SK-N-SH treated with all-trans-retinoic acid at 6 μM for 48 hours (cell line): ENCODE data around the gene CNTN1.
"Not testable (repeated sequence)": the region's sequence is repeated elsewhere in the genome, so short reads cannot be mapped to it uniquely, and the experiment has no call there.

Experiments used
- ATAC-seq: fragments of 200-7000 bp; cut with Tn5 transposase; 3 replicates; pipeline ENCODE4 v1.9.1; 2020; ENCODE audit warnings: mild to moderate bottlenecking, moderate library complexity
- CSDC2 ChIP-seq: fragments of 250-450 bp; sonication (Bioruptor Pico); IDR thresholded peaks from 2 replicates; pipeline ENCODE4 v1.5.0; 2020; ENCODE audit warnings: mild to moderate bottlenecking, moderate library complexity
- ESRRG ChIP-seq: fragments of 250-450 bp; sonication (Bioruptor Pico); IDR thresholded peaks from 2 replicates; pipeline ENCODE4 v1.6.1; 2021; ENCODE audit warnings: mild to moderate bottlenecking
- GLIS3 ChIP-seq: fragments of 250-450 bp; sonication (Bioruptor Pico); IDR thresholded peaks from 2 replicates; pipeline ENCODE4 v1.5.0; 2020; ENCODE audit warnings: mild to moderate bottlenecking, moderate library complexity
- ISL1 ChIP-seq: fragments of 250-450 bp; sonication (Bioruptor Pico); IDR thresholded peaks from 2 replicates; pipeline ENCODE4 v2.1.2; 2022; ENCODE audit warnings: mild to moderate bottlenecking, moderate library complexity
- OSR1 ChIP-seq: fragments of 250-450 bp; sonication (Bioruptor Pico); IDR thresholded peaks from 2 replicates; pipeline ENCODE4 v1.8.0; 2022; ENCODE audit warnings: moderate library complexity, mild to moderate bottlenecking, inconsistent platforms
- PPARA ChIP-seq: fragments of 250-450 bp; sonication (Bioruptor Pico); IDR thresholded peaks from 2 replicates; pipeline ENCODE4 v1.5.0; 2020; ENCODE audit warnings: mild to moderate bottlenecking, borderline replicate concordance
- RARB ChIP-seq: fragments of 250-450 bp; sonication (Bioruptor Pico); IDR thresholded peaks from 2 replicates; pipeline ENCODE4 v1.8.0; 2021; ENCODE audit warnings: mild to moderate bottlenecking, moderate library complexity
- SNAI2 ChIP-seq: fragments of 250-450 bp; sonication (Bioruptor Pico); IDR thresholded peaks from 2 replicates; pipeline ENCODE4 v1.5.0; 2020; ENCODE audit warnings: mild to moderate bottlenecking, moderate library complexity
- TCF4 ChIP-seq: fragments of 250-450 bp; sonication (Bioruptor Pico); IDR thresholded peaks from 2 replicates; pipeline ENCODE4 v1.8.0; 2021; ENCODE audit warnings: mild to moderate bottlenecking, moderate library complexity, borderline replicate concordance
- TOX ChIP-seq: fragments of 250-450 bp; sonication (Bioruptor Pico); IDR thresholded peaks from 2 replicates; pipeline ENCODE4 v1.8.0; 2021; ENCODE audit warnings: mild to moderate bottlenecking, moderate library complexity, borderline replicate concordance
- ZC3H10 ChIP-seq: fragments of 250-450 bp; sonication (Bioruptor Pico); IDR thresholded peaks from 2 replicates; pipeline ENCODE4 v1.5.1; 2021; ENCODE audit warnings: mild to moderate bottlenecking, moderate library complexity
- ZFP3 ChIP-seq: fragments of 250-450 bp; sonication (Bioruptor Pico); IDR thresholded peaks from 2 replicates; pipeline ENCODE4 v1.5.0; 2020; ENCODE audit warnings: mild to moderate bottlenecking, moderate library complexity
- ZNF8 ChIP-seq: fragments of 450-650 bp; formaldehyde crosslinking; IDR thresholded peaks from 2 replicates; pipeline ENCODE4 v1.5.0; 2020; ENCODE audit warnings: mild to moderate bottlenecking, moderate library complexity
- TF ChIP-seq, protein P1 (sequence below): fragments of 250-450 bp; sonication (Bioruptor Pico); IDR thresholded peaks from 2 replicates; pipeline ENCODE4 v1.5.0; 2020; ENCODE audit warnings: mild to moderate bottlenecking, moderate library complexity
- TF ChIP-seq, protein P2 (sequence below): fragments of 250-450 bp; sonication (Bioruptor Pico); IDR thresholded peaks from 2 replicates; pipeline ENCODE4 v1.5.1; 2020; ENCODE audit warnings: low read depth, mild to moderate bottlenecking, moderate library complexity
- TF ChIP-seq, protein P3 (sequence below): fragments of 250-450 bp; sonication (Bioruptor Pico); IDR thresholded peaks from 2 replicates; pipeline ENCODE4 v1.5.1; 2021; ENCODE audit warnings: mild to moderate bottlenecking, moderate library complexity
- TF ChIP-seq, protein P4 (sequence below): fragments of 250-450 bp; sonication (Bioruptor Pico); IDR thresholded peaks from 2 replicates; pipeline ENCODE4 v1.8.0; 2021; ENCODE audit warnings: low read depth, mild to moderate bottlenecking, moderate library complexity, borderline replicate concordance
- TF ChIP-seq, protein P5 (sequence below): fragments of 250-450 bp; sonication (Bioruptor Pico); IDR thresholded peaks from 2 replicates; pipeline ENCODE4 v1.8.0; 2020; ENCODE audit warnings: mild to moderate bottlenecking, moderate library complexity, borderline replicate concordance

The CNTN1 gene

DNA sequence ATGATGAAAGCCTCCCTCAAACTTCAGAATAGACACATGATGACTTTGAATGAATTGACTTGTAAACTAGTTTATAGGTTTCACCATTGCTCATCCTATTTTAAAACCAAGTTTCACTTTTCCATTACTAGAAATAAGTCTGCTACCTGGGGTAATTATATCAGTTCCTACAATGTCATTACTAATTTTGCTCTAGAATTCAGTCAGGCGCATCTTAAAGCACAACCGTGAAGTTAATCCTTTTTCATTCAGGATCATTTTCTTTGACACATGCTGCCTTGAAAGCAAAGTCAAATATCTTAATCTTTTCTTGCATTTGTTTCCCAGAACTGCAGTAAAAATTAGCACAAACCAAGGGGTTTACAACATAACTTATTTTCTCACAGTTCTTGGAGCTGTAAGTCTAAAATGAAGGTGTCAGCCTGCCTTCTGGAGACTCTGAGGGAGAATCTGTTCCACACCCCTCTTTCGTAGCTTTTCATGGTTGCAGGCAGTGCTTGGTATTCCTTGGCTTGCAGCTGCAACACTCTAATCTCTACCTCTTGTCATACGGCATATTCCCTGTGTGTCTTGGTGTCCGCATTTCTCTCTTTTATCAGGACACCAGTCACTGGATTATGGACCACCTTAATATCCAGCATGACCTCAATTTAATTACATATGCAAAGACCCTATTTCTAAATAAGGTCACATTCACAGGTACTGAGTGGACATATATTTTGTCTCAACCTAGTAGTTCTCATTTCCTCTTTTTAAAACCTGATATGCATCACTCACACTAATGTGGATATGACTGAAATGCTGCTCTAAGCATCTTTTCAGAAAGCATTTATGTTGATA, 381.6 kb downstream of the CNTN1 start:
- TF ChIP-seq, protein P1, sequence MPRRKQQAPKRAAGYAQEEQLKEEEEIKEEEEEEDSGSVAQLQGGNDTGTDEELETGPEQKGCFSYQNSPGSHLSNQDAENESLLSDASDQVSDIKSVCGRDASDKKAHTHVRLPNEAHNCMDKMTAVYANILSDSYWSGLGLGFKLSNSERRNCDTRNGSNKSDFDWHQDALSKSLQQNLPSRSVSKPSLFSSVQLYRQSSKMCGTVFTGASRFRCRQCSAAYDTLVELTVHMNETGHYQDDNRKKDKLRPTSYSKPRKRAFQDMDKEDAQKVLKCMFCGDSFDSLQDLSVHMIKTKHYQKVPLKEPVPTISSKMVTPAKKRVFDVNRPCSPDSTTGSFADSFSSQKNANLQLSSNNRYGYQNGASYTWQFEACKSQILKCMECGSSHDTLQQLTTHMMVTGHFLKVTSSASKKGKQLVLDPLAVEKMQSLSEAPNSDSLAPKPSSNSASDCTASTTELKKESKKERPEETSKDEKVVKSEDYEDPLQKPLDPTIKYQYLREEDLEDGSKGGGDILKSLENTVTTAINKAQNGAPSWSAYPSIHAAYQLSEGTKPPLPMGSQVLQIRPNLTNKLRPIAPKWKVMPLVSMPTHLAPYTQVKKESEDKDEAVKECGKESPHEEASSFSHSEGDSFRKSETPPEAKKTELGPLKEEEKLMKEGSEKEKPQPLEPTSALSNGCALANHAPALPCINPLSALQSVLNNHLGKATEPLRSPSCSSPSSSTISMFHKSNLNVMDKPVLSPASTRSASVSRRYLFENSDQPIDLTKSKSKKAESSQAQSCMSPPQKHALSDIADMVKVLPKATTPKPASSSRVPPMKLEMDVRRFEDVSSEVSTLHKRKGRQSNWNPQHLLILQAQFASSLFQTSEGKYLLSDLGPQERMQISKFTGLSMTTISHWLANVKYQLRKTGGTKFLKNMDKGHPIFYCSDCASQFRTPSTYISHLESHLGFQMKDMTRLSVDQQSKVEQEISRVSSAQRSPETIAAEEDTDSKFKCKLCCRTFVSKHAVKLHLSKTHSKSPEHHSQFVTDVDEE: no peak
- no peak for ATAC-seq

DNA sequence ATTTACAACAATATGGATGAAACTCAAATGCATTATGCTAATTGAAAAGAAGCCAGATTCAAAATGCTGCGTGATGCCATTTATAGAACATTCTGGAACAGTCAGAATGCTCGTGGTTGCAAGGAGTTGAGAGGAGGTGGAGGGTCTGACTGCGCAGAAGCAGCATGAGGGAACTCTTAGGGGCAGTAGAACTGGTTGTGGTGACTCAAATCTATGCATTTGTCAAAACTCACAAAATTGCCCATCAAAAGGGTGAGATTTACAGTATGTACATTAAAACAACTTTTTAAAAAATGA, 382.2 kb downstream of the CNTN1 start:
- ATAC-seq: no peak
- no peak for TF ChIP-seq ESRRG (CRISPR knock-in tag)
- no peak for TF ChIP-seq GLIS3 (CRISPR knock-in tag)
- no peak for TF ChIP-seq TOX (CRISPR knock-in tag)
- TF ChIP-seq SNAI2 (CRISPR knock-in tag): no peak

DNA sequence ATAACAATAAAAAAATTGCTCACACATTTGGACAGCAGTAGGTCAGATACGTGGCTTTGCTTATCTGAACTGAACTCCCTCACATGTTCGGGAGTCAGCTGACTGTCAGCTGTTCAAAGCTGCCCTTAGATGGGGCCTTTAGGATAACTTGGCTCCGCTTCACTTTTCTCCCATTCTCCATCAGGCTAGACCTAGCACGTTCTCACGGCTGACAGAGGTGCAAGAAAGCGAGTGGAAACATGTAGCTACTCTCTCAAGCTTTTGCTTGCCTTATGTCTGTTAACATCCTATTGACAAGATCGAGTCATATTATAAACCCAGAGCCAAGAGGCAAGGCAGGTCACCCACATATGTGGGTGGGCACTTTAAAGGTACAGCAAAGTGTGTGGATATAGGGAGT, 383.9 kb downstream of the CNTN1 start:
- TF ChIP-seq, protein P2, sequence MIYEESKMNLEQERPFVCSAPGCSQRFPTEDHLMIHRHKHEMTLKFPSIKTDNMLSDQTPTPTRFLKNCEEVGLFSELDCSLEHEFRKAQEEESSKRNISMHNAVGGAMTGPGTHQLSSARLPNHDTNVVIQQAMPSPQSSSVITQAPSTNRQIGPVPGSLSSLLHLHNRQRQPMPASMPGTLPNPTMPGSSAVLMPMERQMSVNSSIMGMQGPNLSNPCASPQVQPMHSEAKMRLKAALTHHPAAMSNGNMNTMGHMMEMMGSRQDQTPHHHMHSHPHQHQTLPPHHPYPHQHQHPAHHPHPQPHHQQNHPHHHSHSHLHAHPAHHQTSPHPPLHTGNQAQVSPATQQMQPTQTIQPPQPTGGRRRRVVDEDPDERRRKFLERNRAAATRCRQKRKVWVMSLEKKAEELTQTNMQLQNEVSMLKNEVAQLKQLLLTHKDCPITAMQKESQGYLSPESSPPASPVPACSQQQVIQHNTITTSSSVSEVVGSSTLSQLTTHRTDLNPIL: no peak
- TF ChIP-seq, protein P3, sequence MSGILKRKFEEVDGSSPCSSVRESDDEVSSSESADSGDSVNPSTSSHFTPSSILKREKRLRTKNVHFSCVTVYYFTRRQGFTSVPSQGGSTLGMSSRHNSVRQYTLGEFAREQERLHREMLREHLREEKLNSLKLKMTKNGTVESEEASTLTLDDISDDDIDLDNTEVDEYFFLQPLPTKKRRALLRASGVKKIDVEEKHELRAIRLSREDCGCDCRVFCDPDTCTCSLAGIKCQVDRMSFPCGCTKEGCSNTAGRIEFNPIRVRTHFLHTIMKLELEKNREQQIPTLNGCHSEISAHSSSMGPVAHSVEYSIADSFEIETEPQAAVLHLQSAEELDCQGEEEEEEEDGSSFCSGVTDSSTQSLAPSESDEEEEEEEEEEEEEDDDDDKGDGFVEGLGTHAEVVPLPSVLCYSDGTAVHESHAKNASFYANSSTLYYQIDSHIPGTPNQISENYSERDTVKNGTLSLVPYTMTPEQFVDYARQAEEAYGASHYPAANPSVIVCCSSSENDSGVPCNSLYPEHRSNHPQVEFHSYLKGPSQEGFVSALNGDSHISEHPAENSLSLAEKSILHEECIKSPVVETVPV (CRISPR knock-in tag): no peak
- TF ChIP-seq, protein P4, sequence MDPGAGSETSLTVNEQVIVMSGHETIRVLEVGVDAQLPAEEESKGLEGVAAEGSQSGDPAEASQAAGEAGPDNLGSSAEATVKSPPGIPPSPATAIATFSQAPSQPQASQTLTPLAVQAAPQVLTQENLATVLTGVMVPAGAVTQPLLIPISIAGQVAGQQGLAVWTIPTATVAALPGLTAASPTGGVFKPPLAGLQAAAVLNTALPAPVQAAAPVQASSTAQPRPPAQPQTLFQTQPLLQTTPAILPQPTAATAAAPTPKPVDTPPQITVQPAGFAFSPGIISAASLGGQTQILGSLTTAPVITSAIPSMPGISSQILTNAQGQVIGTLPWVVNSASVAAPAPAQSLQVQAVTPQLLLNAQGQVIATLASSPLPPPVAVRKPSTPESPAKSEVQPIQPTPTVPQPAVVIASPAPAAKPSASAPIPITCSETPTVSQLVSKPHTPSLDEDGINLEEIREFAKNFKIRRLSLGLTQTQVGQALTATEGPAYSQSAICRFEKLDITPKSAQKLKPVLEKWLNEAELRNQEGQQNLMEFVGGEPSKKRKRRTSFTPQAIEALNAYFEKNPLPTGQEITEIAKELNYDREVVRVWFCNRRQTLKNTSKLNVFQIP (CRISPR knock-in tag): no peak
- TF ChIP-seq, protein P5, sequence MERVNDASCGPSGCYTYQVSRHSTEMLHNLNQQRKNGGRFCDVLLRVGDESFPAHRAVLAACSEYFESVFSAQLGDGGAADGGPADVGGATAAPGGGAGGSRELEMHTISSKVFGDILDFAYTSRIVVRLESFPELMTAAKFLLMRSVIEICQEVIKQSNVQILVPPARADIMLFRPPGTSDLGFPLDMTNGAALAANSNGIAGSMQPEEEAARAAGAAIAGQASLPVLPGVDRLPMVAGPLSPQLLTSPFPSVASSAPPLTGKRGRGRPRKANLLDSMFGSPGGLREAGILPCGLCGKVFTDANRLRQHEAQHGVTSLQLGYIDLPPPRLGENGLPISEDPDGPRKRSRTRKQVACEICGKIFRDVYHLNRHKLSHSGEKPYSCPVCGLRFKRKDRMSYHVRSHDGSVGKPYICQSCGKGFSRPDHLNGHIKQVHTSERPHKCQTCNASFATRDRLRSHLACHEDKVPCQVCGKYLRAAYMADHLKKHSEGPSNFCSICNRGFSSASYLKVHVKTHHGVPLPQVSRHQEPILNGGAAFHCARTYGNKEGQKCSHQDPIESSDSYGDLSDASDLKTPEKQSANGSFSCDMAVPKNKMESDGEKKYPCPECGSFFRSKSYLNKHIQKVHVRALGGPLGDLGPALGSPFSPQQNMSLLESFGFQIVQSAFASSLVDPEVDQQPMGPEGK: no peak
- TF ChIP-seq SNAI2 (CRISPR knock-in tag) (no peak), PPARA (CRISPR knock-in tag) (no peak), ZC3H10 (no peak), RARB (CRISPR knock-in tag) (no peak), ISL1 (CRISPR knock-in tag) (no peak)
- TF ChIP-seq, all 23 proteins: peak for 0
- no peak for ATAC-seq

DNA sequence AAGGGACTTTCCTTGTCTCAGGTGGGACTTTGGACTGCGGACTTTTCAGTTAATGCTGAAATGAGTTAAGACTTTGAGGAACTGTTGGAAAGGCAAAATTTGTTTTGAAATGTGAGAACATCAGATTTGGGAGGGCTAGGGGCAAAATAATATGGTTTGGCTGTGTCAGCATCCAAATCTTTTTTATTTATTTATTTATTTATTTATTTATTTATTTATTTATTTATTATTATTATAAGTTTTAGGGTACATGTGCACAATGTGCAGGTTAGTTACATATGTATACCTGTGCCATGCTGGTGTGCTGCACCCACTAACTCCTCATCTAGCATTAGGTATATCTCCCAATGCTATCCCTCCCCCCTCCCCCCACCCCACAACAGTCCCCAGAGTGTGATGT, 389.0 kb downstream of the CNTN1 start:
- ATAC-seq: not testable (repeated sequence)

DNA sequence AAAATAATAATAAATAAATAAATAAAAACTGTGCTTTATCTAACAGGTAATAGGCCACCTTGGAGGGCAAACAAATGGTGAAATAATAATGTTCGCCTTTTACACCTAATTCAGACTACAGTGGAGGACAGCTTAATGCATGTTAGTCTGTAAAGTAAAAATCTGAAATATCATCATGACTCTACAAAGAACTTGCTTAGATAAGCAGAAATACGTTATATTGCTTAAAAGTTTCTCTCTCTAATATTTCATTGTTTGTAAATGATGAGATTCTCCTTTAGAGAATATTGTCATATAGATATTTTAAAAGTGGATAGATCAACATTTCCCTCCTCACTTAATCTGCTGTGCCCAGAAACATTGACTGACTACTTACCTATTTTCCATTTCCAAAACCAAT, 397.2 kb downstream of the CNTN1 start:
- TF ChIP-seq SNAI2 (CRISPR knock-in tag): no peak
- TF ChIP-seq ZFP3: no peak
- no peak for TF ChIP-seq PPARA (CRISPR knock-in tag)
- TF ChIP-seq ESRRG (CRISPR knock-in tag): no peak
- TF ChIP-seq, protein P4 (CRISPR knock-in tag): no peak
- no peak for TF ChIP-seq CSDC2 (CRISPR knock-in tag)
- TF ChIP-seq ISL1 (CRISPR knock-in tag): no peak
- TF ChIP-seq, protein P5: no peak
- TF ChIP-seq, protein P2: no peak
- no peak for TF ChIP-seq RARB (CRISPR knock-in tag)
- no peak for TF ChIP-seq TCF4 (CRISPR knock-in tag)
- TF ChIP-seq ZNF8 (CRISPR knock-in tag): no peak
- TF ChIP-seq OSR1 (CRISPR knock-in tag): no peak

More for the DNA sequence above, 397.2 kb downstream of the CNTN1 start:
- no peak for ATAC-seq
